Nucleus accumbens (tissue), 56 donors: Measurements from ENCODE around the gene POLR3G.

Experiments used
- DNase-seq, 56 donors: peaks; one replicate each; lab custom pipeline; 2025; lab: John Stamatoyannopoulos, UW

The POLR3G gene

DNA sequence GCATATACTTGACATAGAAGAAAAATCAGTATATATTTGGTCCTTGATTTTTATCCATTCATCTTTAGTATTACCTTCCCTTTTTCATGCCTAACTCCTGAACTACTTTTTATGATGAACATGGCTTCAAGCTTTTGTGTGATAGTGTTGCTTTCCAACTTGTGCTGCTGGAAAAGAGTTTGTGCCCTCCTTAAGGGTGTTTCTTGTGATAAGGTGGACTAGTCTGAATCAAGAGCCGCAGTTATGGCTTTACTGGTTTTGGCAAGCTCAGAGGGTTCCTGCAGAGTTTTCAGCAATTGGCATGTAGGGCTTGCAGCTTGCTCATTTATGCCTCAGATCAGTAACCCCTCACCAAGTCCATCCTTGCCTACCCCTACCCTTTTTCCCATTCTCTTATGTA is 20.5 kb downstream of the POLR3G start:
- no peak for DNase-seq

DNA sequence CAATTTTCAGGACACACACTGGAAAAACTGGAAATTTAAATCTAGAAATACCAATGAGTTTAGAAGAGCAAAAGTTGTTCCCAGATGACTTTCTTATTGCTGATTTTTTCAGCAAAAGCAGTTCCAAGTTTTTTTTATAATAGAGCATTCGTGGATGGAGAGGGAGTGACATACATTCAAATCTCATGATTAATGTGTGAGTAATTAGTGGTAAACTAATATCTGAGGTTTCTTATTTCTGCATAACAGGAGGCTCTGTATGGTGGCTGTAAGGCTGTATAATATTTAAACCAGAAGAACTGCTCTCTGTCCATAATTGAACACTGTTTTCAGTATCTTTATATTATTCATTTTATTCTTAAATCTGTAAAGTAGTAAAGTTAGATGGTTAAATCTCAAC is 28.9 kb downstream of the POLR3G start:
- DNase-seq, result no peak

DNA sequence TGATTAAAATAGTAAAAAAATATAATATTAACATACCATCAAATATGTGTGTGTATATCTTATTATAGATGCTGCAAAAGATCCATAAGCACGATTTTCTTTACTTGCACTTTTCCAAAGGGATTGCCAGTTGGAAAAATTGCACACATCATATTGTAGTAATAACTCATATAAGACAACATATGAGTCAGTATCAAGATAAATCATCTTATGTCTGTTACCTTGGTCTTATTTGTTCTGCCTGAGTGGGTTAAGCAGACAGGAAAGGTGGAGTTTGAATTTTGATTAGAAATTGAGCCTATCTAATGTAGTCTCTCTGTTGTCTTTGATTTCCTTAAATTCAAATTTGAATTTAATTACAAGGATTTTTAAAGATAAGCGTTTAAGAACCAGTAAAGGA is 30.1 kb downstream of the POLR3G start:
- DNase-seq, result no peak

DNA sequence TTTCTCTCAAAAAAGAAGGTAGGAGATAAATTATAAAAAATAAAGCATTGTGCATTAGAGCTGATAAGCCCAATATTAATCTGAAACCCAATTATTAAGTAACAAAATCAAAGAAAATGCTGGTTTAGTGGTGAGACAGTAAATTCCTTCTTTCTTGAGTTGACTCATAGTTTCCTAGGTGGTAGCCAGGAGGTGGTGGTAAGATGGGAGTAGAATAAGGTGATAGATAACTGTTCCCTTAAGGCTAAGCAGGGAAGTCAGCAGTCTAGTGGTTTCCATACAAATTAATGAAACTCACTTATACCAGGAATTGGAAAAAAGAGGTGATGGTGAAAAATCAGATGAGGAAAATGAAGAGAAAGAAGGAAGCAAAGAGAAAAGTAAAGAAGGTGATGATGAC is 31.6 kb downstream of the POLR3G start:
- no peak for DNase-seq

DNA sequence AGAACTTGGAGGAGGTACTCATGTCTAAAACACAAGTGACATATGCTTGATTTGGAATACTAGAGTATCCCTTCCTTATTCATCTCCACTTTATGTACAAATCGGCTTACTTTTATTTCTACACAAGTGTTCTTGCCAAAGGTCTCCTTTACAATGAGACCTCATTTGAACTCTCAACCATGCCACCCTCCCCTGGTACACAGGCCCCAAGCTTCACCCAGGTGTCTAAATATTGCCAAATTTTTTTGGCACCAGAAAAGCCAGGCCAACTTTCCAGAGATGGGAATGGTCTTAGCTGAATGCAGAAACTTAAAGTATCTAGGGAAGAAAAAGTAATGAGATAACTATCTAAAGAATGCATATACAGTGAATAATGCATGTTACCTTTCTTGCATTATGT is 35.8 kb downstream of the POLR3G start:
- no peak for DNase-seq

DNA sequence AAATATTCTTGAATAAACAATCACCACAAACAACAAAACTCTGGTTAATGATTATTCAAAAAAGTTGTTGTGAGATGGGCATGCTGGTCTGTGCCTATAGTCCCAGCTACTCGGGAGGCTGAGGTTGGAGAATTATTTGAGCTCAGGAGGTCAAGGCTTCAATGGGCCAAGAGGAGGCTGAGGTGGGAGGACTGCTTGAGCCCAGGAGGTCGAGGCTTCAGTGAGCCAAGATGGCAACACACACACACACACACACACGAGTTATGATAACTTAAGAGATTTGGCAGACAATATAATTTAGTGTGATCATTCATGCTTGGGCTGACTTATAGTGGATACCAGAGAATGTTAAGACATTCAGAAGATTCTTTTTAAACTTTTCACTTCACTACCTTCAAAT is 39.9 kb downstream of the POLR3G start:
- no peak for DNase-seq

DNA sequence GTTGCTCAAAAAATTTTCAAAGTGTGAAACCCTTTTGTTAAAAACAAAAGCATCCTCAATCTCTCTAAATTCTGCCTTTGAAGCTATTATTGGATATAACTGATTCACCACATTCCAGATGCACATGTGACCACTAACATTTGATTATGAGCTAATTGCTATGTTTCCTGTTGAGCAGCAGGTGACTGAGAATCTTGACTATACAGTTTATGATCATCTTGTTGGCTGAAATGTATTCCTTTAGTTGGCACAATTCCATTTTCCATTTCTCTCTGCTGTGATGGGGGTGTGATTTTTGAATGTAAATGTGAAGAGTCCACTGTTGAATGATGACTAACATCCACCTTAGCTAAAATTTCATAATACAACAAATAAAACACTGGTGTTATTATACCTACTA is 44.0 kb downstream of the POLR3G start:
- no peak for DNase-seq

DNA sequence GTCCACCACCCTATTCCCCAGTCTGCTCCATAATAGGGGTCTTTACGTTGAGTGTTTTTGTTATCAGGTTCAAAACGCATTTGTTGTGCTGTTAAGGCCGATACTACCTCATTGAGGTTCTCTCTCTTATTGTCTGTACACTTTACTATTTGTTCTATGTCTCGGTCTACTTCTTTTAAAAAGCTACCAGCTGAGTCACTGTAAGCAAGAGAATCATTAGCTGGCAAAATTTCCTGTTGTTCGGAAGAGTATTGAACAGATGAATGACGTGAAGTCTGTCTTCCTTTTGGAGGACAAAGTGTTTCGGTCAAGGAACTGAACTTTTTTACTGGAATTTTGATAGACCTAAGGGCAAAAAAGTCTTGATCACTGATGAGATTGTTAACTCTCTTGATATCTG is 44.4 kb downstream of the POLR3G start:
- no peak for DNase-seq

DNA sequence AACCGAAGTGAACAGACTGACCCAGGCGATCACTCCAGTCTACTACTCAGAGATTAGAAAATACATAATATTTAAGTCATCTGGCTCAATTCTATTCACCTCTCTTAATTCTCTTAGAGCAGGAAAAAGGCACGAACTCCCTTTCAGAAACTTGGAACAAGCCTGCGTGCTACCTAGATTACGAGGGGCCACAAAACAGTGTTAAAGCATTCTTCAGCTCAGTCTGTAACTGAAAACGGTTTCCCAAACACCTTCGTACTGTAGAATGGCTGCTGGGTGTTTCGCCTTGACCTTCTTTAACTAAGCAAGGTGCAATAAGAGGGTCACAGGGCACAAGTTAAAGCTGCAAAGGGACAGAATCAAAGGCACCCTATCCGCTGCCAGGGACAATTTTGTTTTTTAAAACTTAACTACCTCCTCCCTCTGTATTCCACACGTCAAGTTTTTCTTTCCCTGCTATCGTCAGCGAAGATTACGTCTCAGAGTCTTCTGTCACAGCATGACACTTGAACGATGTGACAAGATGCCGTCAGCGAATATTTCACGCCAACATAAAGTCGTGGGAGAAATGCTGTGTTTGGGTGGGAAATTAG is 54.0 kb downstream of the POLR3G start:
- DNase-seq, result peak in 9 of 56 donors; percentile 22 to 60 (median 35)

DNA sequence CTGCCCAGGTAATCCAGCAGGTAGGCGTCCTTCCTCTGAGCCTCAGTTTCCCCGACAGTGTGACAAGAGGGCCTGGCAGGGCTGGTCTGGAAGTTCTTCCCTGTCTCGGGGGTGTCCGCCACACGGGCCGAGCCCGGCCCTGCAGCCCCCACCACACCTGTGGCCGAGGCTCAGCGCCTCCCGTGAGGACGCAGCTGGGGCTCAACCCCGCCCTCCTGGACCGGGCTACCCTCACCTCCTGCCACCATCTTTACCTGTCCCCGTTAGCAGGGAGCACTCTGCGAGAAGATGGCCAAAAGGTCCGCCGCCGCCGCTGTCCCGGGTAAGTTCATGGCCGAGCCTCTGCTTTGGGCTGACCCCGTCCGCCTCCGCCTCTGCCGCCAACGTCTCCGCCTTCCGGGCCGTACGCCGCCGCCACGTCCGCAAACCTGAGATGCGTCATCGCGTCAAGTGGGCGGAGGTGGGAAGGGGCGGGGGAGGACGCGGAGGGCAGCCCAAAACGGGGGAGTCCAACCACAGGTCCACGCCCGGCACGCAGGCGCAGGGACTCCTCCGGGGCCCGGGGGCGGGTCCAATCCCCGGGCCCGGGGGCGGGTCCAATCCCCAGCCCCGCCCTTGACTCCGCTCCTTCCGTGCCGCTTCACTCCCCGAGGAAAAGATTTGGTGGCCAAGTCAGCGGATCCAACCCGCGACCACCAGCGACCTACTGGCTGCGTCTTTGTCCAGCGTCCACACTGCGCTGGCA is 54.7 kb downstream of the POLR3G start, which contains the start of gene LYSMD3:
Gene LYSMD3 (minus strand): TSS at position 391 of the 745 bp plus-strand sequence. CDS start 4,295 bp downstream, outside the sequence.
- DNase-seq, result peak; percentile 45 to 97 (median 90)

DNA sequence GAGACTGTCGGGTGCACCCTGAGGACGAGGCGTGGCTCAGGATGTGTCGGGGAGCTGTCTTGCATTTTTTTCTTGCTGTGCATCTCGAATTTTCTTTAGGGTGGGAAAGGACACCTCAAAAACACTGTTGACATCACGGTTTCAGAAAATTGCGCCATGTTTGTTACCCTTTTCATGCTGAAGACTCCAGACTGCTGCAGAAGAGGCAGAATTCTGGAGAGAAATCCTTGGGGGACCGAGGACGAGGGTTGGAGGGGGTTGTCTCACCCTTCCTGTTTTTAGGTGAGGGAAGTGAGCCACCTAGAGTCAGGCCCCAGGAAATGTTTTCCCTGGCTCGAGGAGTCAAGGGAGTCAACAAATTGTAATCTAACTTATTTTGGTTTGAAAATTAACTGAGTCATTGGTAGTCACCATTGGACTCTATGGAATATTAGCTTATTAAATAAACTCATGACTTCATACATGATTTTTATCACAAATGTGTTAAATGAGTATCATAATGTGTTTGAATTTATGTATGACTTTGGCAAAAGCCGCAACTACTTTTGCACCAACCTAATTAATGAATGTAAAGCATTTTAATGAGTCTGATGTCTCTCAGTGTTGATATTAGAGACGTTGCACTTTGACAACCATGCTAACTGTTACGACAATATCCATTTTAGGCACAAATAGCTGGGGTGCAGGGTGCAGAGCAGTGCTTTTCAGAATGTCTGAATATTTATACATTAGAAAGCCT is 55.4 kb downstream of the POLR3G start:
- DNase-seq, result peak in 50 of 56 donors; percentile 3 to 89 (median 71)

DNA sequence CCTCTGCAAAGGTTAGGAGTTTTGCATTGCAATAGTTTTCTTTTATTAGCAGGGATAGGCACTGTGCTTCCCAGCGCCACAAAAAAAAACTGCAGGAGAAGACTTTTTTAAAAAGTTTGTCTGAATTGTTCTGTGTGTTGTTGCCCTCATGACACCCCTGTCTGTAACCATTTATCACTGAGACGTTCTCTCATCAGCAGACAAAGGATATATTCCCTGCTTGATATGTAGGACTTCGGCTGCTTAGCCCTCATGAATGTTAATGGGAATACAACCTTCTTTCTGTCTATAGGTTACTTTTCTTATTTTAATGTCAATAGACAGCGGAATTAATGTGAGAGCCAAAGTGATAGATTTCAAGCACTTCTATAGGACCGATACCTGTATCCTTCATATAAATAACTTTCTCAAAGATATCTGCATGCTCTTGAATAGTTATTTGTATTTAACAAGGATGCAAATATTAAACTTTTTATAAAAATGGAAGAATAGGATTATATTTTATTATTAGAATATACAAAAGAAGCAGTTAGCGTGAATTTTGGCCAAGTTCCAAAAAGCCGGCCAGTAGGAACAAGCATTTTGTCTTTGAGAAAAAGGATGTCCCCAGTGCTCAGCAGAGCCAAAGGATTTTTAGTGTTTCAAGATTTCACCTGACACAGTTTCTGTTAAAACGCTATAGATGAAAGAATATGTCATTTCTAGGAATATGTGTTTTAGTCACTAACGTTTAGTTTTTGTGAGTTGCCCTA is 56.2 kb downstream of the POLR3G start:
- DNase-seq, result peak in 2 of 56 donors; percentile 2 to 4

DNA sequence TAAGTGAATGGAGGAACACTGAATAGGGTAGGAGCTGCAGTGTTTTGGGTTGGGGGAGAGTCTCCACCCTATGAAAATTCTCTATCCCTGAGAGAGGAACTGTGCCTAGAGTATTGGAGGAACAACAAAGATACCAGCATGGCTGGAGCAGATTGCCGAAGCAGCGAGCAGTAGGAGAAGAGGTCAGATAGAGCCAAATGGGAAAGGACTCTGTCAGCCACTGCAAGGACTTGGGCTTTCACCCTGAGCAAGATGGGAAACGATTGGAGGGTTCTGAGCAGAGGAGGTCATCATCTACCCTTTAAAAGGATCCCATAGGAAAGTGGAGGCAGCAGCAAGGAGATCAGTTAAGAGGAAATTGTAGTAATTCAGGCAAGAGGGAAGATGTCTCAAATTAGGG is 59.1 kb downstream of the POLR3G start:
- no peak for DNase-seq

DNA sequence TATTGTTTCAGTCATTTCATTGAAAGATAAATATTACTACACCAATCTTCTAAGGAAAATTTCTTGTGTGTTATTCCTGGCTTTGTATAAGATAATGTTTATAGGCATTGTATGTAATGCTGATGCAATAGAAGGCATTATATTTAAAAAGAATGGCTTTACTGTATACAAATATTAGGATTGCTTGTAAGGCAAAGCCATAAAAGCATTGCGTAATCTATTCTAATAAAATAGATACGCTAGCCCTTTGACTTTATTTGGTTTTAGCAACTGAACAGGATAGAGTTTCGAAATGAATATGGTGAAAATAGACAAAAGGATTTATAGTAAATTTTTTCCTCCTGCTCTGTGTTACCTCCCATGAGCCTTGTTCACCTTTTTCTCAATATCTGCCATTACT is 60.3 kb downstream of the POLR3G start:
- no peak for DNase-seq

DNA sequence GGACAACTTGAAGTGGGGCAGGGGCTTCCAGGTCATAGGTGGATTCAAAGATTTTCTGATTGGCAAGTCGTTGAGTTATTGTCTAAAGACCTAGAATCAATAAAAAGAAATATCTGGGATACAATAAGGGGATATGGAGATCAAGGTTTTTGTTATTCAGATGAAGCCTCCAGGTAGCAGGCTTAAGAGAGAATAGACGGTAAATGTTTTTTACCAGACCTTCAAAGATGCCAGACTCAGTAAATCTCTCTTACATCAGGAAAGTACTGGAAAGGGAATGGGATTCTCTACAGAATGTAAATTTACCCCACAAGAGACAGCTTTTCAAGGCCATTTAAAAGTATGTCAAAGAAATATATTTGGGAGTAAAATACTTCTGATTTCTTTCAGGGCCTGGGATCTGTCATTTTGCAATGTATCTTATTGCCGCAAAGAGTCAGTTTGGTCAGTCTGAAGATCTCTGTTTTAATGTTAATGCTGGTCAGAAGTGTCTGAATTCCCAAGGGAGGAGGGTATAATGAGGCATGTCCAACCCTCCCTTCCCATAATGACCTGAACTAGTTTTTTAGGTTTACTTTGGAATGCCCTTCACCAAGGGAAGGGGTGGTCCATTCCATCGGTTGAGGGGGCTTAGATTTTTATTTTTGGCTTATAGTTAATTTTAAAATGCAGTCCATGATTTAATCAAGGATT is 68.3 kb downstream of the POLR3G start:
- no peak for DNase-seq

DNA sequence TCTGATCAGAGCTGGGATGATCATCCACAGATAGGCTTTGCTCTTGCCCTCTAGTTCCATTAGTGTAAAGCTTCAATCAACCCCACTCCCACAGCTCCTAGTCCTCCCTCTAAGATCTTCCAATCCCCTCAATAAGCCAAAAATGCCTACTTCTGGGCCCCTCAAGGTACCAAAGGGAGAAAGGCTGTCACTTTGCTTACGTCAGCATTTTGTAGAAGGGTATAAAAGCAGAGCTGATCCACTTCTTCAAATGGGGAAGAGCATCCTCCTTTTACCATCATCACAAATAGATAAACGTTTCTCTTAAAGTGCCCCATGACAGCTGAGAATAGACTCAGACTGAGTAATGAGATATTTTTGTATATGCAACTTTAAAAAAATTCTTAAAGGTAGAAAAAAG is 70.8 kb downstream of the POLR3G start:
- no peak for DNase-seq

DNA sequence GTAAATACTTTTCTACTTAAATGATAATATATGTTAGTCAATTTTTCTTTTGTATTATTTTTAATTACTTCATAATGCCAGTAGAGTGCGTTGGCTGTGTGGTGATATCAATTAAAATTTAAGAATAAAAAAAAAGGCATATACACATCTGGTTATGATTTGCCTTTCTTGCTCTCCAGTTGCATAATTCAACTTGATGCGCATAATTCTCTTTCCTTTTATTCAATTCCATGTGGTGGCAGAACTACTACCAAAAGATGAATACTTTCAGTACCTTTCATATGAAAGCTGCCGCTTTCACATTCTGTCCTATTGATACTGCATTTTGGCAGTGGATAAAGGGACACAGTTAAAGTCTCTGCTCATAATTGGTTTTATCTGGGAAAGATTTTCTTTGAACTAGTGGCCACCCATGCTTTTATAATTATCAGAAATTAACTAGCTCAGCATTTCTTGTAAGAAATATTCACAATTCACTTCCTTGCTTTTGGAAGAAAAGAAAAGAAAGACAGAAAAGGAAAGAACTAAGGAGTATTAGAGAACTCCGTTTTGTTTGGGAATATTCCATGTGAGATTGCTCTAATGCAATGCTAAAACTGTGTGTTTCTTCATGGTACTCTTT is 71.7 kb downstream of the POLR3G start:
- no peak for DNase-seq

DNA sequence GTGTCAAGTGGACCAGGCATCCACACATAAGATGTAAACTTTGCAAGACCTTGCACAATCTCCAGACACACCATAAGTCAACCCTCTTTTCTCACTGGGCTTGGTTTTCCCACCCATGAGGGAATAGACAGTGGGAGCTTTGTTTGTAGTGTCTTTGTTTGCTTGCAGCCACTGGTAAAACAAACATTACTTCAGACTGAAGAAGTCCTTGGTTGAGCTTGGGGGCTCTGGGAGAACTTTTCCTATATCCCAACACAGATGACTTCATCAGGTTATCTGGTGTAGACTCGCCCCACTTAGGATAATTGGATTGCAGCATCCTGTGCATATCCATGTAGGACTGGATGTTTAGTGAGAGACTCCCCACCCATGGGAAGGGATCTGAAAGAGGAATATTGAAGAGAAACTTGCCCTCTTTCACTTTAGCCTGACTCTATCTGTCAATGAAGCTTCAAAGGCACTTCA is 72.4 kb downstream of the POLR3G start:
- no peak for DNase-seq

DNA sequence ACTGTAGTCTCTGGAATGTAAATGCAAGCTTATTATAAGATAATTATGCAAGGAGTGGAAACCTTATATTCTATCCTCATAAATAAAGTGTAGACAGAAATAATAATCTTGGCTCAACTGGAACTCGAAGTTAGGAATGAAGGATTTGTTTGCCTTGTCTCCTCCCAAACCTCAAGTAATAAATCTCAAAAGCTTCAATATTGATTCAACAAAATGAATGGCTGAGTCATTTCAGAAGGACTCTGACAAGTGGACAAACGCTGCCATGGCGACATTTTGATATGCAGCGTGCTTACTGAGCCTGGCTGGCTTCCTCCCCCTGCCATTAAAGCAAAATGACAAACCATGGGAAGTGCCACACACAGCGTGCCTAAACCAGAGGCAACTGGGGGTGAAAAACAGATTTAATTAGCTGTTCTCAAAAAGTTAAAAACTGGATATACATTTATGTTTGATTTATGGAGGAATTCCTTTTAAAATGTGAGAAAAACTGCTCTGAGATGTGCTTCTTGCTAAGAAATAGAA is 73.5 kb downstream of the POLR3G start:
- peak in 8 of 56 donors; percentile 1 to 34 (median 8) for DNase-seq
